UCSD-AML1 (cell line): Measurements from ENCODE around the gene AAK1.

Experiments
- DNase-seq: peaks from one replicate; lab custom pipeline; 2025; ENCODE audit not compliant: unreplicated experiment; lab: John Stamatoyannopoulos, UW

AAK1 gene

DNA sequence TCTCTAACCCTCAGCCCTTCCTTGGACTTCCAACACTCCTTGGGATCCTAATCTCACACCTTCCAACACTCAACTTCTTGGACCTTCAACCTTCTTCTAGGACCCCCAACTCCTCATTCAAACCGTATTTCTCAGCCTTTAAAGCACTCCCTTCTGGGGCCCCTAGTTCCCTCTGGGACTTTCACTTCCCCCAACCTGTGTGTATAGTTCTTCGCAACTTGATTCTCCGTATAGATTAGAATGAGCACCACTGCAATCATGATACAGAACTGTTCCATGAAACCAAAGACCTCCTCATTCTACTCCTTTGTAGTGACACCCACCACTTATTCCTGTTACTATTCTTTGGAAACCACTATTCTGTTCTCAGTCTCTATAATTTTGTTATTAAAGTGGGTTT lies 144.3 kb downstream of the AAK1 start:
- no peak for DNase-seq

DNA sequence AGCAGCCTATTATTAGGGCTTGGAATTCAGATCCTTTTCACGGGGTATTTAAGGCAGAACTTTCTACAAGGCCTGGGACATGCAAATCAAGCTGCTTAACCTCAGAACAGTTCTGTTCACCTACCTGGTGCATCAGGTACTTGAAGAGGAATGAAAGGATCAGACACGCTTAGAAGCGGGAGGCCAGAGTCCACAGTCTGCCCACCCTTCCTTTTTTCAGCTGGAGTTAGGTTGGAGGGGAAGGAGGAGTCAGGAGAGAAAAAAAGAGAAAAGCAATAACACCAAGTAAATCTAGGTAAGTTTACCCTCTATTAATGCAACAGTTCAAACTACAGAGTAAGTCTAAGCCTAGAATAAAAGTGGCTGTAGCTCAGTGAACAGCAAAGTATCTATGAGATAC lies 147.7 kb downstream of the AAK1 start:
- no peak for DNase-seq

GRCh38 chr2:69495008-69495407 lies 148.5 kb downstream of the AAK1 start:
- no peak for DNase-seq

DNA sequence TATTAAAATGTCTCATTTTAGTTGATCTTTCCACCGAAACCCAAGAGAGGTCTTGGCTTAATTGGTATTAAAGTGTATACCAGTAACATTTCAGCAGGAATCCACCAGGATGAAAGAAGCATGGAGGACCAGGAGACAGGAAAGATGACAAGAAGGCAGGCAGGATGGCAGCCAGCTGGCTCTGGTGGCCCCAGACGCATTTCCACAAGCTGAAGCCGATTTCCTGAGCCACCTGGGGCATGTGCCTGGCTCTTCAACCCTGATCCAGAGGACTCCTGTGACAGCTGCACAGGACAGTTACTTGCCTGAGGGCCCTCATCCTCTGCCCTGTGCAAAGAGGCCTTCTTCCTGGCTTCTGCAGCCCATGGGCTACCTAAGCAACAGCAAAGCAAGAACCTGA lies 149.4 kb downstream of the AAK1 start:
- DNase-seq, result no peak

DNA sequence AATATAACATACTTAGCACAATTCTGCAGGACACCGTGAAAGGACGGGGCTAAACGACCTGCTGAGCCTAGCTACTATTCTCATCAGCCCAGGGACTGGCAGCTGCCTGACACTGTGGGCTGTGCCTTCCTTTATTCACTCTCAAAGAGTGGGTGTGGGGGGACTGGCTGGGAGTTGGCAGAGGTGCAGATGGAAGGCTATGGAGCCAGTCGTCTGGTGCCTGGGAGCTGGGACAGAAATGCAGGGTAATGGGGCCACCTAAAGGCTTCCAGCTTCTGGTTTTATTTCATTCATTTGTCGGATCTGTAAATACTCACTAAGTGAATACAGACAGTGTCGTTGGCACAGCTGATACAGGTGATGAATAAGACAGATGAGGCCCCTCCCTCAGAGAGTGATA lies 150.3 kb downstream of the AAK1 start:
- no peak for DNase-seq

GRCh38 chr2:69491864-69492263 lies 151.7 kb downstream of the AAK1 start:
- DNase-seq, result no peak

- no peak for DNase-seq
These were observed 153.1 kb downstream of the AAK1 start for GRCh38 chr2:69490486-69490885.

- DNase-seq, result no peak
These were observed 153.7 kb downstream of the AAK1 start for GRCh38 chr2:69489793-69490192.

DNA sequence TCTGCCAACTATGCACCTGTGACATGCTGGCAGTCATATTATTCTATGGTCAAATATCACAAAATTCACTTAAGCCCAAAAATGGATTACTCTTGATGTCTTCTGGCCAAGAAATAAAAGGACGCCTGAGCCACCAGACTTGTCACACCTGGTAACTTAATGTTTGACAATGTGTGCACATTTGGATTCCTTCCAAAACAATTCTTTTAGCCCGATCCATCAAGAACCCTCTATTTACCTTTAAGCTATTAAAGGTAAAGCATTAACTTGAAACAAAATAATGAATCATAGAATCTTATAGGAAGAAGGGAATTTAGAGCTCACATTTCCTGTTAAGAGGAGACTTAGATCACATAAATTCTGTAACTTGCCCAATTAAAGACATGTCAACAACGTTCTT lies 159.8 kb downstream of the AAK1 start:
- no peak for DNase-seq

DNA sequence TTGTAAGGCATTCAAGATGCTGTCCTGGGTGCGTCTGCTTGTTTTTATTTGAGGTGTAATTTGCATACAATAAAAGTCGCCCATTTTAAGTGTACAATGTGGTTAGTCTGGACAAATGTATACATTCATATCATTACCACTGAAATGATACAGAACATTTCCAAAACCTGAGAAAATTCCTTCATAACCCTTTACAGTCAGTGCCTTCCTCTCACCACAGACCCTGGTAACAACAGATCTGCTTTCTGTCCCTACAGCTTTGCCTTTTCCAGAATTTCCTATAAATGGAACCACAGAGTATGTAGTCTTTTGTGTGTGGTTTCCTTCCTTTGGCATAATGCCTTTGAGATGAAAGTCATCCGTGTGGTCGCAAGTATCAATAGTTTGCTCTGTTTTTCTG lies 160.5 kb downstream of the AAK1 start:
- no peak for DNase-seq

DNA sequence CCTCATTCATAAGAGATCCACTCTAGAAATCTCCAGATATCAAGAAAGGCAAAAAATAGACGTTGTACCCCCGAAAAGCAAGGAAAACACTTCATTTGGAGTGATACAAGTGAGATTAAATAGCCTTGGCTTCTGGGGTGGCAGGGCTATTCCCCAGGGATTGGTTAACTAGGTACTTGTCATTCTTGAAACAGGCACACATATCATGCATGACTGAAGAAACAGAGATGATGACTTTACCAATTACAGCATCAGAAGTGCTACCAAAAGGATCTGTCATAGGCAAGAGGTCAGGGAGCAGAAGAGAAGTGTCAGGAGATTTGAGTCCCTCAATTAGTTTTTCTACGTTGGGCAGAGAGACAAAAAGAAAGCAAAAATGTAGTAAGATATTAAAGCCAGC lies 161.1 kb downstream of the AAK1 start:
- DNase-seq, result no peak

- DNase-seq, result no peak
These were observed 162.1 kb downstream of the AAK1 start for GRCh38 chr2:69481421-69481820.

GRCh38 chr2:69477627-69478026 lies 165.9 kb downstream of the AAK1 start:
- no peak for DNase-seq

GRCh38 chr2:69474688-69475087 lies 168.9 kb downstream of the AAK1 start:
- DNase-seq, result no peak

DNA sequence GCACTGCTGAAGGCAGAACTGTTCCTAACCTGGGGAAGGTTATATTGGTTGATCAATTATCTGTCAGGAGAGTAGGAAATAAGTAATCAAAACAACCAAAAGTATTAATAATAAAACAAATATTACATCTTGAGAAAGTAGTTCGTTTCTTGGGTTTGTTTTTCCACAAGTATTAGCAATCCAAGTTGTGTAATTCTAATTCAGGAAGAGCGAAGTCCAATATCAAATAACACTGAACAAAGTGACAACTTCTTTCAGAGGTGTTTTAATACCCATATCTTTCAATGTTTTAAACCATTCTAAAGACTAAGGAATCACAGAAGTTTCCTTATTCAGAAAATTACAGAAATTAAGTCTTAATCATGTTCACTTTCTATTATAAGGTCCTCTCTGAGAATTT lies 171.7 kb downstream of the AAK1 start:
- DNase-seq, result no peak

DNA sequence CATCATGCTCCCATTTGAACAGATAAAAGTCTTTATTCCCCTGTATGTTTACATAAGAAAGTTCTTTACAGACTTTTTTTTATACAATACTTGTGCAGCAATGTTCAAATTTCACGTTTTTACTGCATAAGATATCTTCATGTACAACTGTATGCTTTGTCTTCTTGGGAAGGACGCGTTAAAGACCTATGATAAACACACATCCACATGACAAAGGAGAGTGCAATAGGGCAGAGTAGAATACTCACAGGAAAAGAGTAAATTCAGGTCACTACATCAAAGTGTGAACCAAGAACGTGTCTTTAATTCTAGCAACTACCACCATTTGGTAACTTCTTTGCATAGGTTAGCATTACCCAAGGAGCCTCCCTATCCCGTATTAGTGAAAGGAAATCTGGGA lies 172.6 kb downstream of the AAK1 start:
- DNase-seq, result no peak

GRCh38 chr2:69469784-69470183 lies 173.8 kb downstream of the AAK1 start:
- no peak for DNase-seq

GRCh38 chr2:69469375-69469774 lies 174.2 kb downstream of the AAK1 start:
- DNase-seq, result no peak

DNA sequence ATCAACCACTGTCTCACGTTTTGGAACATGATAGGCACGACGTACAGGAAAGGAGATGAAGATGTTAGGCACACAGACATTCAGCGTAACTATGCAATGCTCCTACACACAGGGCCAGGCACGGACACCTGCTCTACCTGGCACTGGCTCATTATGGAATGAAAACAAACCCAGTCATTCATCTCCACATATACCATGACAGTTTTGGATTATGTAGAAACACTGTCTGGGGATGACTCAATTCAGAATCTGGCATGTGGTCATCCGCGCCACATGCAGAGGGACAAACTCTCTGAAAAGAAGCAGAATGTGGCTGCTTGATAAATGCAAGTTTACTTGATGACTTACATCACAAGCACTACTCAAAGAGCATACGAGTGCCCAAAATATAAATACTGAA lies 176.8 kb downstream of the AAK1 start:
- DNase-seq, result no peak

DNA sequence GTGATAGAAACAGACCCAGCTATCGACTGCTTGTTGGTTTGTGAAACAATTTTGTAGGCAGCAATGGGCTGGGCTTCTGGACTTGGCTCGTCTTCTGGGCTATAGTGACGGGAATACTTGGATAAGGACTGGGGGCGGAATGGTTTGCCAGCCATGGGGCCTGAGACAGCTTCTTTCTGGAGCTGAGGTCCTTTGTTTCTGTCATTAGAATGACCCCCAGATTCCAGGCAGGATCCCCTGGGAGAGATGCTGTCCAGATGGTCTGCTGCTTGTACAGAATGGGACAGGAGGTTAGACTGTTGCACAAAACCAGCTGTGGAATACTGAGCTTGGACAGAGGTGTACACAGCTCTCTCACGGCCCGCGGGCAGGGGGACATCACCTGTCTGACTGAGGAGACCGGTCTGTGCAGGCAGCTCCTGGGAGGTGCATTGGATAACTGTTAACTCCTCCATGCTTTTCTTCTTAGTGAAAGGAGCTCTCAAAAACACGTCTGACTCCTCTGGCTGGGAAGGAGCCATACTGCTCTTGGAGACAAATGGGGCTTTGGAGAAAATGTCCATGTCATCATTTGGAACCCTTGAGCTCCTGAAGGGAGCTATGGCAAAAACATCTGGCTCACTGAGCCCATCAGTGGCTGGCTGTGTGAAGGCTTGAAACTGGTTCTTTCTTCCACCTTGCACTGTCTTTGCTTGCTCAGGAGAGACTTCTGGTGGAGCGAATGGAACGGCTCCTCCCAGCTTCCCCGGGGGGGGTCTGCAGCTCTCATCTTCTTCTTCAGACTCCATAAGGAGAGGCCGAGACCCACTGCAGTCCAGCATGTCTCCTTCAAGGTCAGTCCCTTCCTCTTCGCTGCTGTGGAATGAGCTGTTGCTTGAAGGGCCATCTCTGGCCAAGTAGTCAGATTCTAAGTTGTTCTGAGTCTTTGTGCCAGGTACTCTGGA lies 177.8 kb downstream of the AAK1 start:
- DNase-seq, result no peak

DNA sequence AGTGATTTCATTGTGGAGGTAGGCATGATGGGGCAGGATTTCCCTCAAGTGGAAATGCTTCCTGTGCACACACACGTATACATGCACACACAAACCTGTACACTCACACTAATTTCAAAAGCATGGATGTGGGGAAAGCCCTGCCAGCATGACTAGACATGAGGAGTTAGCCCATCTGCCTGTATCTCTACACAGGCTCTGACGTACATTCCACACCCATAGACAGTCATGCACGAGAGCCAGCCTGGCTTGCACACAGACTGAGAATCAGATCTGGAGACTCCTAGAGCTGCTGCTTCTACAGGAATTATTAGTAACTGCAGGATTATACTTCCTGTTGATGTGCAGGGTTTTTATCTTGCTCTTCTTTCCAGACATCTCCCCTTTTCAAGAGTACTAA lies 179.0 kb downstream of the AAK1 start:
- no peak for DNase-seq

DNA sequence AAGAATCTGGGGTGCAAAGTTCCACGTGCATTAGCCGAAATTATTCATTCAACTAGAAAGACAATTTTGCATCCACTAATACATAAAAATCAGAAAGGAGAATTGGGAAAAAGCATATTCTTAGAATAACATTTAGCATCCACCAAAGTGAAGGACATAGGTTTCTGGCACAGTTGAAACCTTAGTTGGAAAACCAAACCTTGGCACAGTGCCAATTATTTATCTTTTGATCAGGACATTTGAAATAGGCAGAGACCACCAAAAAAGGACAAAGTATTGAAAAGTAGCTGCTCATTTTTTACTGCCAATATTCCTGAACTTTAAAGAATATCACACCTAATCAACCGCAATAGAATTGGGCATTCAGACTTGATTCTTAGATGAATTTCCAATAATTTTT lies 180.8 kb downstream of the AAK1 start:
- DNase-seq, result no peak

DNA sequence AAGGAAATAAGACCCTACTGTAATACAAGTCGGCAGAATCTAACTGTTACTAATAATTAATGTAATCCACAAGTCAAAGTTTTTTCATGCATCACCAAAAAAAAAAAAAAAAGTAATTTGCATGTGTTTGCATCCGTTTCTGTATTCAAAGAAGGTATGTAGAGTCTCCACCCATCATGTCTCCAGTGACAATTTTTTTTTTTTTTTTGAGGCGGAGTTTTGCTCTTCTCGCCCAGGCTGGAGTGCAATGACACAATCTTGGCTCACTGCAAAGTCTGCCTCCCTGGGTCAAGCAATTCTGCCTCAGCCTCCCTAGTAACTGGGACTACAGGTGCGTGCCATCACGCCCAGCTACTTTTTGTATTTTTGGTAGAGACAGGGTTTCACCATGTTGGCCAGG lies 182.1 kb downstream of the AAK1 start:
- DNase-seq, result no peak
